BJ (cell line): ENCODE measurements around the gene SS18L1. TPM values are rescaled to one million over a fixed set of nuclear protein-coding genes. Genes with fewer than 3 reads are reported as not detected.

Source experiments
- CTCF ChIA-PET: fragments of 350-600 bp; formaldehyde crosslinking; extraction: SDS; loops from one replicate; lab custom pipeline; 2021; ENCODE audit warnings: antibody characterized with exemption, inconsistent platforms; lab: Yijun Ruan, JAX
- POLR2A ChIA-PET: fragments of 300-600 bp; sonication (Branson Sonifier 250); formaldehyde crosslinking; extraction: SDS; loops from one replicate; lab custom pipeline; 2021; ENCODE audit warnings: antibody characterized with exemption; lab: Charles Lee
- DNase-seq: peaks from one replicate; pipeline ENCODE4 v3.0.0-alpha.2; 2011; ENCODE audit warnings: low read depth
- H3K27me3 ChIP-seq: 2 replicates; pipeline ENCODE4 v1.6.0; 2011; ENCODE audit warnings: low read length; ENCODE audit not compliant: control insufficient read depth, insufficient read depth
- H3K36me3 ChIP-seq: 2 replicates; pipeline ENCODE4 v1.5.1; 2011; ENCODE audit warnings: low read length; ENCODE audit not compliant: control insufficient read depth, insufficient read depth
- H3K4me3 ChIP-seq: 2 replicates; pipeline ENCODE4 v1.5.1; 2011; ENCODE audit warnings: low read depth, mild to moderate bottlenecking, control low read depth, low read length
- CTCF ChIP-seq: IDR thresholded peaks from 2 replicates; pipeline ENCODE4 v1.5.1; 2011; ENCODE audit warnings: low read depth, mild to moderate bottlenecking, control low read depth, inconsistent platforms, low read length, moderate library complexity; ENCODE audit not compliant: insufficient read depth
- polyA minus RNA-seq: library from RNA; depleted of rRNA, polyadenylated mRNA; stranded (reverse); fragments of >200 nt; gene quantifications from 2 replicates; pipeline ENCODE4 v1.2.3, GENCODE V29; 2011; rRNA and poly(A)+ RNA removed
- polyA plus RNA-seq: library from polyadenylated mRNA; depleted of rRNA; stranded (reverse); fragments of >200 nt; gene quantifications from 2 replicates; pipeline ENCODE4 v1.2.3, GENCODE V29; 2011; rRNA removed

SS18L1 gene
- polyA plus RNA-seq, result 5.4 and 6.7 TPM in 2 replicates
- polyA minus RNA-seq, result 8.2 and 10.9 TPM in 2 replicates

DNA sequence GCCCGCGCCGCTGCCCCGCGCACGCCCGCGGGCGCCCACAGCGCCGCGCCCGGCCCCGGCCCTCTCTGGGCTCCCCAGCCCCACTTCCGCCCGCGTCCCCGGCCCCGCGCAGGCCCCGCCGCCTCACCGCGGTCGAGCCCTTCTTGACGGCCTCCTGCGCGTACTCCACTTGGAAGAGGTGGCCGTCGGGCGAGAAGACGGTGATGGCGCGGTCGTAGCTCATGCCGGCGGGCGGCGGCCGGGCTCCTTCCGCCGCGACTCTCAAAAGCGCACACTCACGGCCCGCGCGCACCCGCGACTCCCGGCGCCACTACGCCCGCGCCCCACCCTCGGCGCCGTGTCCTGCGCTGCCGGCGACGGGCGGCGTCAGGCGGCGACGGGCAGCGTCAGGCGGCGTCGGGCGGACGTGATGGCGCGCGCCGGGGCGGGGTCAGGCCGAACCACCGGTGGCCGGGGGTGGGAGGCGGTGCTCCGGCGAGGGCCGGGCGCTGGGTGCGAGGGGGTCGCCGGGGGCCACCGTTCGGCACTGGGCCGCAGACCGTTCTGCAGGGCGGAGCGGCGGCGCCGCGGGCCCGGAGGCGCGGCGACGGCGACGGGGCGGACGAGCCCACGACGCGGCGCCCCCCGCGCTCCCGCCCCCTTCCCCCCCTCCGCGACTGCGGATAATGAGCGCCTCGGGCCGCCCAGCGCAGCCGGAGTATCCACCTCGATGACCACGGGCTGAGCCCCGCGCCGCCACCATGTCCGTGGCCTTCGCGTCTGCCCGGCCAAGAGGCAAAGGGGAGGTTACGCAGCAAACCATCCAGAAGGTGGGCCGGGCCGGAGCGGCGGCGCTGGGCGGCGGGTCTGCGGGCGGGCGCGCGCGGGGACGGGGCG is at the start of gene SS18L1, which contains the start of gene PSMA7:
SS18L1 (plus strand) TSS at position 689 of the 876 bp plus-strand sequence; CDS start at position 741, 52 bp downstream.
PSMA7 (minus strand) TSS at position 314 of the 876 bp plus-strand sequence; CDS start at position 223, 91 bp downstream.
- peaks cover 13% of the 10 kb centered on the region for H3K36me3 ChIP-seq
- no peak for TF ChIP-seq CTCF
- DNase-seq, result no peak
- ChIA-PET CTCF (interaction anchor here (1.3 kb wide), 1 partner anchor 11 kb away, joined by 4 read pairs; no protein-coding TSS in a partner anchor), POLR2A (no interaction called here)
- no peaks in the 10 kb centered on the region for H3K27me3 ChIP-seq
- H3K4me3 ChIP-seq, result peak within 1 kb of the TSS; percentile 69

DNA sequence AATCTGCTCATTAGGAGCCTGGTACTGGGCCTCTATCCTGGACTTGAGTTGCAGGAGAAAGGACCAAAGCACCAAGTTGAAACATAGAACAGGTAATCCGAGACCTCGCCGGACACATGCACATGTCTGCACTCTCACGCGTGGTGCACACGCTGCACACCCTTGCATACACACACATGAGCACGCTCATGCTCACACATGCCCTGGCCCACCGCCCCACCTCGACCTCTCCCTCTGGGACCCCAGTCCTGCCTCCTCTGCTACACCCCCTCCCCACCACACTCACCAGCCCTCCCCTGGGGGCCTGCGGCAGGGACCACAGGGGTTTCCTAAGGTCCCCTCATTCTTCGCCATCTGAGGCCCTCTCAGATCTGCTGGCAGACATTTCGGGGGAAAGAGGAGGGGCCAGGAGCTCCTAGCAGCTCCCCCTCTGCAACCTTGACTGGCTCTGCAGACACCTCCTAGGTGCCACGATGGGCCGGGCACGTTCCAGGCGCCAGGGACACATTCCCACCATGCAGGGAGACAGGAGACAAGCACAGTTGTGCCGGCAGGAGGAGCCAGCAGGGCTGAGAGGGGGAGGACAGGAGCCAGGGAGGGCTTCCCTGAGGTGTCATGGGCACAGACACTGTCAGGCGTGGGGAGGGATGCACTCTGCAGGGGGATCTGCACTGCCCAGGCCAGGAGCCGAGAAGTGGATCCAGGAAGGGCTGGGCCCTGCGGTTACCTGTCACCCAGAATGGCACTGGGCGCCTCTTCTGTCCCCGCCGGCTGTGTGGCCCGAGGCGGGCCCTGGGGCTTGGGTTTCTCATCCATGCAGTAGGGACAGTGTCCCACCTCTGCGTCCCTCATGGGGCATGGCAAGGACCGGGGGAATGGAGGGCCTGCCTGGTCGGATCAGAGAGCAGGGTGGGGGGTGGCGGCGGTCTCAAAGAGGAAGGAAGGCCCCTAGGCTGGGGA is 46.9 kb upstream of the SS18L1 start:
- Histone ChIP-seq H3K4me3 (no peak overlapping the region), H3K36me3 (no peaks in the 10 kb centered on the region), H3K27me3 (no peaks in the 10 kb centered on the region)
- ChIA-PET CTCF (no interaction called here), POLR2A (no interaction called here)
- no peak for DNase-seq
- no peak for TF ChIP-seq CTCF

DNA sequence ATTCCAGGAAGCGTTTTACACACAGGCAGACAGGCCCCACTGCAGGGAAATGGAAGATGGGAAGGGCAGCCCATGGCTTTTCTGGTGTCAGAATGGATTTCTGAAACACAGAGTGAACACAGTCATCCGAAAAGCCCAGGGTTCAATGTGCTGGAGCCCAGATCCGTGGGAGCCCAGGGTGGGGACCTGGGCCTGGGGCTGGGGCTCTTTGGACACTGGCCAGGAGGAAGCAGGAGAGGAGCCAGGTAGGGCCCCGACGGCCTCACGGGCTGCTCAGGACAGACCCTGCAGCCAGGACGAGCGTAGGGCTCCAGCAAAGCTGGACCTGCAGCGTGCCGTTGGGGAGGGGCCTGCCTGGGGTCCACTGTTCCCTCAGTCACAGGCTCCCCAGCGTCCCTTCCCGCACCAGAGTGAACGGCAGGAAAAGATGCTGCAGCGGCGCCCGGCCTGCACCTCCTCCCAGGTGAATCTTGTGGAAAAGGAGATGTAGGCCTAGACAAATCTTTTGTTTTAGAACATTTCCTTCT is 45.6 kb upstream of the SS18L1 start:
- Histone ChIP-seq H3K4me3 (no peak overlapping the region), H3K27me3 (no peaks in the 10 kb centered on the region), H3K36me3 (no peaks in the 10 kb centered on the region)
- ChIA-PET CTCF (no interaction called here), POLR2A (interaction anchor here (0.6 kb wide), 1 partner anchor 1567 kb away, joined by 4 read pairs; no protein-coding TSS in a partner anchor)
- no peak for DNase-seq
- no peak for TF ChIP-seq CTCF

- H3K36me3 ChIP-seq, result no peaks in the 10 kb centered on the region
- ChIA-PET POLR2A (no interaction called here), CTCF (no interaction called here)
- no peaks in the 10 kb centered on the region for H3K27me3 ChIP-seq
- no peak for DNase-seq
- H3K4me3 ChIP-seq, result no peak overlapping the region
- TF ChIP-seq CTCF, result no peak
These were observed 42.5 kb upstream of the SS18L1 start for GRCh38 chr20:62101078-62101477.
